CD14-positive monocyte (primary cell): ENCODE measurements around the gene ARNT2. TPM values are rescaled to one million over a fixed set of nuclear protein-coding genes. Genes with fewer than 3 reads are reported as not detected.

Experiments used
- DNase-seq, 3 donors: peaks; one replicate each; pipeline ENCODE4 v3.0.0-alpha.2; 2011 to 2022
- H2AFZ ChIP-seq: 2 replicates; pipeline ENCODE4 v1.6.0; 2012; ENCODE audit warnings: mild to moderate bottlenecking, low read depth, low read length, inconsistent platforms; ENCODE audit not compliant: insufficient read depth, poor library complexity, severe bottlenecking
- H3K27ac ChIP-seq, 2 donors: 1 replicate in 1 of 2; 2 replicates in 1 of 2; pipeline ENCODE4 v1.5.1; 2012 to 2013; ENCODE audit warnings: low read length in 2 of 2, control low read depth in 1 of 2, inconsistent platforms in 1 of 2, low read depth in 1 of 2, mild to moderate bottlenecking in 1 of 2
- H3K27me3 ChIP-seq, 2 donors: one replicate each; pipeline versions ENCODE4 v1.6.0 to v1.6.1; 2011 to 2013; ENCODE audit warnings: low read length in 2 of 2; ENCODE audit not compliant: control insufficient read depth in 2 of 2, insufficient read depth in 2 of 2
- H3K36me3 ChIP-seq, 2 donors: replicated peaks in 1 of 2; 1 replicate in 1 of 2; 2 replicates in 1 of 2; pipeline versions ENCODE4 v1.5.1 to v1.6.1; 2012 to 2013; ENCODE audit warnings: low read length in 2 of 2, control low read depth in 1 of 2, inconsistent platforms in 1 of 2, mild to moderate bottlenecking in 1 of 2; ENCODE audit not compliant: insufficient read depth in 2 of 2, control insufficient read depth in 1 of 2
- H3K4me1 ChIP-seq, 2 donors: 1 replicate in 1 of 2; 2 replicates in 1 of 2; pipeline versions ENCODE4 v1.5.1 to v1.6.1; 2012 to 2013; ENCODE audit warnings: low read length in 2 of 2, control low read depth in 1 of 2, inconsistent platforms in 1 of 2, mild to moderate bottlenecking in 1 of 2, moderate library complexity in 1 of 2; ENCODE audit not compliant: insufficient read depth in 2 of 2, control insufficient read depth in 1 of 2
- H3K4me2 ChIP-seq: replicated peaks from 2 replicates; pipeline ENCODE3; 2012; ENCODE audit warnings: low read length, moderate library complexity, mild to moderate bottlenecking; ENCODE audit not compliant: poor library complexity, severe bottlenecking; ENCODE audit errors: extremely low read depth
- H3K4me3 ChIP-seq, 3 experiments: fragments of 200-600 bp in 1 of 3; sonication (generic) in 1 of 3; replicated peaks in 1 of 3; 1 replicate in 2 of 3; 2 replicates in 1 of 3; pipeline ENCODE4 v1.5.1; 2011 to 2013; ENCODE audit warnings: low read length in 3 of 3, mild to moderate bottlenecking in 3 of 3, control low read depth in 2 of 3, low read depth in 2 of 3, inconsistent platforms in 1 of 3, moderate library complexity in 1 of 3
- H3K79me2 ChIP-seq: 2 replicates; pipeline ENCODE4 v1.6.0; 2012; ENCODE audit warnings: mild to moderate bottlenecking, control low read depth, inconsistent platforms, low read length, moderate library complexity; ENCODE audit not compliant: insufficient read depth
- H3K9ac ChIP-seq: 2 replicates; pipeline ENCODE4 v1.6.0; 2017; ENCODE audit warnings: low read length, mild to moderate bottlenecking; ENCODE audit not compliant: insufficient read depth, poor library complexity, severe bottlenecking
- H3K9me3 ChIP-seq, 2 donors: replicated peaks in 1 of 2; 1 replicate in 1 of 2; 2 replicates in 1 of 2; pipeline versions ENCODE4 v1.5.1 to v1.6.1; 2012 to 2013; ENCODE audit warnings: low read length in 2 of 2, control low read depth in 1 of 2; ENCODE audit not compliant: control insufficient read depth in 1 of 2, insufficient read depth in 1 of 2
- H4K20me1 ChIP-seq: 2 replicates; pipeline ENCODE4 v1.6.0; 2012; ENCODE audit warnings: mild to moderate bottlenecking, low read length, control low read depth, moderate library complexity; ENCODE audit not compliant: insufficient read depth
- H3K27ac Mint-ChIP-seq, 7 donors: one replicate each; pipeline ENCODE4 v1.8.0; 2020; ENCODE audit warnings: mild to moderate bottlenecking in 7 of 7, mixed read lengths in 7 of 7, moderate library complexity in 6 of 7, inconsistent platforms in 2 of 7
- H3K27me3 Mint-ChIP-seq, 3 donors: one replicate each; pipeline ENCODE4 v1.8.0; 2021 to 2022; ENCODE audit warnings: low read depth in 3 of 3, mild to moderate bottlenecking in 3 of 3, mixed read lengths in 3 of 3, moderate library complexity in 3 of 3, inconsistent platforms in 1 of 3
- H3K36me3 Mint-ChIP-seq, 2 donors: one replicate each; pipeline ENCODE4 v1.8.0; 2020; ENCODE audit warnings: mixed read lengths in 2 of 2, inconsistent platforms in 1 of 2, mild to moderate bottlenecking in 1 of 2
- H3K4me1 Mint-ChIP-seq: one replicate; pipeline ENCODE4 v1.8.0; 2020; ENCODE audit warnings: mild to moderate bottlenecking, mixed read lengths
- H3K4me3 Mint-ChIP-seq, 2 donors: one replicate each; pipeline ENCODE4 v1.8.0; 2020; ENCODE audit warnings: mild to moderate bottlenecking in 2 of 2, mixed read lengths in 2 of 2, moderate library complexity in 1 of 2
- H3K9me3 Mint-ChIP-seq, 7 donors: one replicate each; pipeline ENCODE4 v1.8.0; 2020 to 2022; ENCODE audit warnings: mixed read lengths in 7 of 7, mild to moderate bottlenecking in 6 of 7, moderate library complexity in 6 of 7, inconsistent platforms in 2 of 7
- CTCF ChIP-seq: fragments of 200-600 bp; IDR thresholded peaks from one replicate; pipeline ENCODE4 v1.8.0; 2022; ENCODE audit warnings: antibody characterized with exemption, mild to moderate bottlenecking
- WGBS: methylation state at CpG from one replicate; pipeline ENCODE4 v1.1.5; 2013; ENCODE audit warnings: missing lambda C conversion rate; ENCODE audit not compliant: insufficient coverage; 5-methylcytosine and 5-hydroxymethylcytosine counted together
- intact Hi-C, 2 donors: fragments of 100-400 bp; cut with micrococcal nuclease; formaldehyde crosslinking; loops; one replicate each; pipeline versions ENCODE4 v1.15.0 to v1.15.1; 2023
- polyA plus RNA-seq, 3 donors: library from polyadenylated mRNA; depleted of rRNA in 1 of 3; unstranded in 2 of 3; stranded (reverse) in 1 of 3; fragments of 300-500 nt in 2 of 3; fragments of >200 nt in 1 of 3; fragmentation: Illumina TruSeq in 2 of 3; gene quantifications; 1 replicate in 2 of 3; 2 replicates in 1 of 3; pipeline ENCODE4 v1.2.3, GENCODE V29; 2012 to 2021

Gene ARNT2
- polyA plus RNA-seq, 3 donors: not detected

- intact Hi-C loops: no loop called here
- Mint-ChIP-seq H3K27me3 (peaks cover 7 to 13% (median 9%) of the 10 kb centered on the region in 3 donors), H3K4me1 (peaks cover 9% of the 10 kb centered on the region), H3K4me3 (no peak overlapping the region), H3K9me3 (peaks cover 0 to 15% (median 6%) of the 10 kb centered on the region in 7 donors), H3K27ac (no peak overlapping the region), H3K36me3 (peaks cover 2 to 3% of the 10 kb centered on the region in 2 donors)
- H3K4me2 ChIP-seq: no peak overlapping the region
- H3K27me3 ChIP-seq: no peaks in the 10 kb centered on the region
- H3K9me3 ChIP-seq: no peaks in the 10 kb centered on the region
- H3K4me1 ChIP-seq: peaks cover 0 to 6% of the 10 kb centered on the region in 2 donors
- no peaks in the 10 kb centered on the region for H4K20me1 ChIP-seq
- no peak overlapping the region for H3K9ac ChIP-seq
- TF ChIP-seq CTCF: no peak
- no peak overlapping the region for H3K27ac ChIP-seq
- no peak for DNase-seq
- 80% methylated on average over 1 of the region's 2 CpGs for WGBS
- no peaks in the 10 kb centered on the region for H3K79me2 ChIP-seq
- no peaks in the 10 kb centered on the region for H3K36me3 ChIP-seq
- no peak overlapping the region for H2AFZ ChIP-seq
- H3K4me3 ChIP-seq: no peak overlapping the region
Measured at GRCh38 chr15:80495401-80495942, 91.3 kb downstream of the ARNT2 start.

GRCh38 chr15:80496096-80496495, 91.9 kb downstream of the ARNT2 start:
- WGBS: no CpG with 5 or more reads among the region's 2 CpGs
- intact Hi-C loops: no loop called here
- Histone ChIP-seq H3K4me3 (no peak overlapping the region), H3K27me3 (no peaks in the 10 kb centered on the region), H3K36me3 (no peaks in the 10 kb centered on the region), H3K9ac (no peak overlapping the region), H3K9me3 (no peaks in the 10 kb centered on the region), H3K79me2 (no peaks in the 10 kb centered on the region), H3K27ac (no peak overlapping the region), H2AFZ (no peak overlapping the region), H4K20me1 (no peaks in the 10 kb centered on the region), H3K4me2 (no peak overlapping the region), H3K4me1 (peaks cover 0 to 4% of the 10 kb centered on the region in 2 donors)
- no peak overlapping the region for H3K4me3 Mint-ChIP-seq
- DNase-seq: no peak
- H3K27me3 Mint-ChIP-seq: peaks cover 7 to 9% (median 9%) of the 10 kb centered on the region in 3 donors
- H3K4me1 Mint-ChIP-seq: peaks cover 4% of the 10 kb centered on the region
- TF ChIP-seq CTCF: no peak
- peaks cover under 1 to 3% of the 10 kb centered on the region in 2 donors for H3K36me3 Mint-ChIP-seq
- no peak overlapping the region for H3K27ac Mint-ChIP-seq
- H3K9me3 Mint-ChIP-seq: peaks cover 0 to 8% (median 5%) of the 10 kb centered on the region in 7 donors
